Caco-2 (cell line): ENCODE data around the gene ASRGL1. TPM values are rescaled to one million over a fixed set of nuclear protein-coding genes. Genes with fewer than 3 reads are reported as not detected.
"Not testable (repeated sequence)": the region's sequence is repeated elsewhere in the genome, so short reads cannot be mapped to it uniquely, and the experiment has no call there.

ENCODE experiments used
- BruUV-seq: library from RNA; stranded (reverse); fragments of 400-500 nt; replicated peaks from 2 replicates; lab custom pipeline; 2021; lab: Mats Ljungman, UMichigan
- CTCF ChIA-PET: fragments of 300-600 bp; sonication (Branson Sonifier 250); formaldehyde crosslinking; loops from one replicate; lab custom pipeline; 2022; ENCODE audit warnings: antibody characterized with exemption; lab: Charles Lee
- POLR2A ChIA-PET: fragments of 300-600 bp; sonication (Branson Sonifier 250); formaldehyde crosslinking; loops from one replicate; lab custom pipeline; 2022; ENCODE audit warnings: antibody characterized with exemption; lab: Charles Lee
- DNase-seq, 2 experiments: peaks; one replicate each; pipeline versions ENCODE4 v3.0.0 to v3.0.0-alpha.2; 2020 to 2022
- H3K27me3 ChIP-seq: replicated peaks from 2 replicates; pipeline ENCODE4 v1.6.0; 2011; ENCODE audit warnings: low read length; ENCODE audit not compliant: control insufficient read depth, insufficient read depth
- H3K36me3 ChIP-seq: 2 replicates; pipeline ENCODE4 v1.5.1; 2011; ENCODE audit warnings: low read length; ENCODE audit not compliant: control insufficient read depth, insufficient read depth
- H3K4me1 ChIP-seq: fragments of 250-450 bp; sonication (Bioruptor Pico); 2 replicates; pipeline ENCODE4 v1.5.1; 2020; ENCODE audit warnings: mild to moderate bottlenecking
- H3K4me3 ChIP-seq: 2 replicates; pipeline ENCODE4 v1.5.1; 2011; ENCODE audit warnings: low read depth, mild to moderate bottlenecking, control low read depth, low read length
- H3K9me3 ChIP-seq: fragments of 250-450 bp; sonication (Bioruptor Pico); 2 replicates; pipeline ENCODE4 v1.5.1; 2020; ENCODE audit warnings: mild to moderate bottlenecking, moderate library complexity
- H3K27ac Mint-ChIP-seq: one replicate; pipeline ENCODE4 v1.8.0; 2022; ENCODE audit warnings: mixed read lengths; ENCODE audit not compliant: unreplicated experiment
- H3K27me3 Mint-ChIP-seq: one replicate; pipeline ENCODE4 v1.8.0; 2022; ENCODE audit warnings: mixed read lengths; ENCODE audit not compliant: insufficient read depth, unreplicated experiment
- H3K36me3 Mint-ChIP-seq: one replicate; pipeline ENCODE4 v1.8.0; 2022; ENCODE audit warnings: mild to moderate bottlenecking, mixed read lengths; ENCODE audit not compliant: insufficient read depth, unreplicated experiment
- H3K4me1 Mint-ChIP-seq: one replicate; pipeline ENCODE4 v1.8.0; 2022; ENCODE audit warnings: low read depth, mixed read lengths; ENCODE audit not compliant: unreplicated experiment
- H3K4me3 Mint-ChIP-seq: one replicate; pipeline ENCODE4 v1.8.0; 2022; ENCODE audit warnings: mild to moderate bottlenecking, moderate library complexity, mixed read lengths; ENCODE audit not compliant: unreplicated experiment
- H3K9me3 Mint-ChIP-seq: one replicate; pipeline ENCODE4 v1.8.0; 2022; ENCODE audit warnings: mixed read lengths; ENCODE audit not compliant: unreplicated experiment
- intact Hi-C: fragments of 100-400 bp; cut with micrococcal nuclease; formaldehyde crosslinking; loops from one replicate; pipeline ENCODE4 v1.10.0; 2022; ENCODE audit not compliant: unreplicated experiment
- total RNA-seq: library from RNA; stranded (reverse); gene quantifications from 2 replicates; pipeline ENCODE4 v1.2.3, GENCODE V29; 2022
- TF ChIP-seq, protein P1 (sequence below), 2 experiments: fragments of 200-600 bp in 1 of 2; IDR thresholded peaks; 1 replicate in 1 of 2; 2 replicates in 1 of 2; pipeline versions ENCODE4 v1.5.1 to v1.8.0; 2011 to 2022; ENCODE audit warnings: antibody characterized with exemption in 1 of 2, control low read depth in 1 of 2, inconsistent platforms in 1 of 2, low read depth in 1 of 2, low read length in 1 of 2, mild to moderate bottlenecking in 1 of 2, moderate library complexity in 1 of 2; ENCODE audit not compliant: insufficient read depth in 1 of 2, severe bottlenecking in 1 of 2, unreplicated experiment in 1 of 2

Gene ASRGL1
- total RNA-seq, 1 experiment from 2014 or later: 41.1 TPM

DNA sequence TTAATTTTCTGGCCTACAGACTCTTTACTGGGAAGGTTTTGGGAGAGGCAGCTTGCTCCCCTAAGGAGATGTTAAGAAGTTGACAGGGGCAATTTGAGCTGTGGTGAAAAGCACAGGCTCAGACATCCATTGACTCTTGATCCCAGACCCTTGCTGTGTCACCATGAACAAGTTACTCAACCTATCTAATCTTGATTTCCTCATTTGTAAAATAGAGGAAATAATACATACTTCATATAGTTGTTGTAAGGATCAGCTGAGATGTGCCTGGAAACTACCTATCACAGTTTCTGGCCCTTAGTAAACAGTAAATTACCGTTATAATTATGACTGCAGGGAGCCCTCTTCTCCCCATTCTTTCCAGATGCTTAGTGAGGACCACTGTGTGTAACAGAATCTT lies 21.8 kb upstream of the ASRGL1 start:
- Mint-ChIP-seq H3K36me3 (no peaks in the 10 kb centered on the region), H3K9me3 (no peaks in the 10 kb centered on the region), H3K4me1 (peaks cover 7% of the 10 kb centered on the region), H3K4me3 (no peak overlapping the region), H3K27ac (no peak overlapping the region), H3K27me3 (no peaks in the 10 kb centered on the region)
- BruUV-seq: no TSS peak
- H3K9me3 ChIP-seq: no peaks in the 10 kb centered on the region
- CTCF ChIA-PET: no interaction called here
- no peaks in the 10 kb centered on the region for H3K36me3 ChIP-seq
- POLR2A ChIA-PET: no interaction called here
- 0 out of 2 replicates have a peak, but pooled peaks cover 2% of the 10 kb centered on the region for H3K4me1 ChIP-seq
- intact Hi-C loops: no loop called here
- no peaks in the 10 kb centered on the region for H3K27me3 ChIP-seq
- TF ChIP-seq, protein P1, sequence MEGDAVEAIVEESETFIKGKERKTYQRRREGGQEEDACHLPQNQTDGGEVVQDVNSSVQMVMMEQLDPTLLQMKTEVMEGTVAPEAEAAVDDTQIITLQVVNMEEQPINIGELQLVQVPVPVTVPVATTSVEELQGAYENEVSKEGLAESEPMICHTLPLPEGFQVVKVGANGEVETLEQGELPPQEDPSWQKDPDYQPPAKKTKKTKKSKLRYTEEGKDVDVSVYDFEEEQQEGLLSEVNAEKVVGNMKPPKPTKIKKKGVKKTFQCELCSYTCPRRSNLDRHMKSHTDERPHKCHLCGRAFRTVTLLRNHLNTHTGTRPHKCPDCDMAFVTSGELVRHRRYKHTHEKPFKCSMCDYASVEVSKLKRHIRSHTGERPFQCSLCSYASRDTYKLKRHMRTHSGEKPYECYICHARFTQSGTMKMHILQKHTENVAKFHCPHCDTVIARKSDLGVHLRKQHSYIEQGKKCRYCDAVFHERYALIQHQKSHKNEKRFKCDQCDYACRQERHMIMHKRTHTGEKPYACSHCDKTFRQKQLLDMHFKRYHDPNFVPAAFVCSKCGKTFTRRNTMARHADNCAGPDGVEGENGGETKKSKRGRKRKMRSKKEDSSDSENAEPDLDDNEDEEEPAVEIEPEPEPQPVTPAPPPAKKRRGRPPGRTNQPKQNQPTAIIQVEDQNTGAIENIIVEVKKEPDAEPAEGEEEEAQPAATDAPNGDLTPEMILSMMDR (IDR thresholded peaks at IDR 0.05; ENCODE audit: insufficient read depth in 1 of 2, low read depth in 1 of 2, low read length in 1 of 2, severe bottlenecking in 1 of 2, unreplicated experiment in 1 of 2): no peak
- no peak for DNase-seq
- no peak overlapping the region for H3K4me3 ChIP-seq

DNA sequence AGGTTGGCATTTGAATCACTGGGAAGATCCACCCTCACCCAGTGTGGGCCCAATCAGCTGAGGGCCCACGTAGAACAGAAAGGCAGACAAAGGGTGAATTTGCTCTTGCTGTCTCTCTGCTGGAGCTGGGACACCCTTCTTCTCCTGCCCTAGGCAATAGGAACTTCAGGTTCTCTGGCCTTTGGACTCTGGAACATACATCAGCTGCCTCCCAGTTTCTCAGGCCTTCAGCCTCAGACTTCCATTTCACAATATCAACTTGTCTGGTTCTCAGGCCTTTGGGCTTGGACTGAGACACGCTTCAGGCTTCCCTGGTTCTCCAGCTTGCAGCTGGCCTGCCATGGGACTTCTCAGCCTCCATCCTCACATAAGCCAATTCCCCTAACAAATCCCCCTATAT lies 14.7 kb upstream of the ASRGL1 start:
- Mint-ChIP-seq H3K4me1 (peaks cover 44% of the 10 kb centered on the region), H3K27ac (no peak overlapping the region), H3K36me3 (no peaks in the 10 kb centered on the region), H3K27me3 (no peaks in the 10 kb centered on the region), H3K9me3 (no peaks in the 10 kb centered on the region), H3K4me3 (no peak overlapping the region)
- no peaks in the 10 kb centered on the region for H3K36me3 ChIP-seq
- BruUV-seq: no TSS peak
- DNase-seq: peak; percentile 47 to 67
- TF ChIP-seq, protein P1 (IDR thresholded peaks at IDR 0.05; ENCODE audit: insufficient read depth in 1 of 2, low read depth in 1 of 2, low read length in 1 of 2, severe bottlenecking in 1 of 2, unreplicated experiment in 1 of 2): no peak
- intact Hi-C loops: no loop called here
- ChIA-PET CTCF (interaction anchor here (0.7 to 0.9 kb wide), 2 partner anchors 12 to 17 kb away, joined by 3 to 4 read pairs; no protein-coding TSS in a partner anchor), POLR2A (no interaction called here)
- H3K9me3 ChIP-seq: no peaks in the 10 kb centered on the region
- H3K27me3 ChIP-seq: no peaks in the 10 kb centered on the region
- H3K4me1 ChIP-seq: peaks cover 33% of the 10 kb centered on the region
- H3K4me3 ChIP-seq: no peak overlapping the region

DNA sequence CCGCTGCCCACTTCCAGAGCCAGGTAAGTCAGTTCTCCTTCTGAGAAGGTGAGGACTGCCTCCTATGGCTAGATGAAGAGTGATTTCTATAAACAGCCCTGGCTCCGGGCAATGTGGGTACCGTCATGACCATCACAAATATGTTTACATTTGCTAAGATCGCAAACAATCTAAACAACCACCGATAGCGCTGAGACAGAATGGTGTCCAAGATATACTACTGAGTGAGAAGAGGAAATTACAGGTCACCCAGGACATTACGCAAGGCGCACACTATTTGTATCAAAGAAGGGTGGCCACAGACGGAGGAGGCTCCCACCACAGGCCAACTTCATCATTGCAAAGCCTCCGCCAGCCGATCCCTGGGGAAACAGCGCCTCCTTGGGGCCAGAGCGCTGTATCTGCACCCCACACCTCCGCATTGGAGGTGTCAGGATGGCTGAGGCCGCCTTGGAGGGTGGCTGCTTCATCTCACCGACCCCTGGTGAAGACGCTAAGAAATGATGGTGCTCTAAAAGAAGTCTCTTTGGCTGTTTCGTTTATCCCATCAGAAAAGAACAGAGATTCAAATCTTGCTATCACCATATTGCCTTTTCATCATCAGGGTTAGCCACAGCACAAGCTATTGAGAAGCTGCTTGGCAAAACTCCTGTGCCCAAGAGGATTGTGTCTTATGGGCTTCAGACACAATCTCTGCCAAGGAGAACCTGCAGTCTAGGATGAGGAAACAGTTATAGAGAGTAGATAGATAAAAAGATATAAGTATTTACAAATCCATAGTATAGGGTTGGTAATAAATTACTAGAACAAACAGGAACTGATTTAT lies 12.3 kb upstream of the ASRGL1 start:
- H3K36me3 ChIP-seq: no peaks in the 10 kb centered on the region
- no peak overlapping the region for H3K4me3 ChIP-seq
- no TSS peak for BruUV-seq
- TF ChIP-seq, protein P1 (IDR thresholded peaks at IDR 0.05; ENCODE audit: insufficient read depth in 1 of 2, low read depth in 1 of 2, low read length in 1 of 2, severe bottlenecking in 1 of 2, unreplicated experiment in 1 of 2): peak; percentile 49 to 51
- intact Hi-C loops: no loop called here
- Mint-ChIP-seq H3K27ac (peak overlapping the region; percentile 86), H3K36me3 (no peaks in the 10 kb centered on the region), H3K4me3 (no peak overlapping the region), H3K9me3 (no peaks in the 10 kb centered on the region), H3K27me3 (no peaks in the 10 kb centered on the region), H3K4me1 (peaks cover 37% of the 10 kb centered on the region)
- H3K9me3 ChIP-seq: no peaks in the 10 kb centered on the region
- CTCF ChIA-PET: interaction anchor here (0.7 kb wide), 1 partner anchor 808 kb away, joined by 3 read pairs; no protein-coding TSS in a partner anchor
- POLR2A ChIA-PET: no interaction called here
- H3K27me3 ChIP-seq: no peaks in the 10 kb centered on the region
- peaks cover 32% of the 10 kb centered on the region for H3K4me1 ChIP-seq
- peak; percentile 46 to 64 for DNase-seq

DNA sequence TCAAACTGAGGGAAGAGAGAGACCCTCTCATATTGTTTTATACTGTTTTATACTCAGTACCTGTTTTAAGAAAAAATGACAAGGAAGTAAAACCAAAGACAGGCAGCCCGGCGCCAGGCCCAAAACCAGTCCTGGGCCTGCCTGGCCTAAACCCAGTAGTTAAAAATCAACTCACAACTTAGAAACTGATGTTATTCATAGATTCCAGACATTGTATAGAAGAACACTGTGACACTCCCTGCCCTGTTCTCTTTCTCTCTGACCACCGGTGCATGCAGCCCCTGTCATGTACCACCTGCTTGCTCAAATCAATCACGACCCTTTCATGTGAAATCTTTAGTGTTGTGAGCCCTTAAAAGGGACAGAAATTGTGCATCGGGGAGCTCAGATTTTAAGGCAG lies 11.5 kb upstream of the ASRGL1 start:
- H3K9me3 ChIP-seq, H3K36me3 ChIP-seq, DNase-seq, H3K4me3 ChIP-seq, H3K4me3 Mint-ChIP-seq, H3K27me3 Mint-ChIP-seq, CTCF ChIA-PET, H3K27me3 ChIP-seq, POLR2A ChIA-PET, H3K9me3 Mint-ChIP-seq, BruUV-seq, intact Hi-C loops, H3K36me3 Mint-ChIP-seq: not testable (repeated sequence)
- peaks cover 37% of the 10 kb centered on the region for H3K4me1 Mint-ChIP-seq
- peaks cover 32% of the 10 kb centered on the region for H3K4me1 ChIP-seq
- H3K27ac Mint-ChIP-seq: peak overlapping the region; percentile 86

DNA sequence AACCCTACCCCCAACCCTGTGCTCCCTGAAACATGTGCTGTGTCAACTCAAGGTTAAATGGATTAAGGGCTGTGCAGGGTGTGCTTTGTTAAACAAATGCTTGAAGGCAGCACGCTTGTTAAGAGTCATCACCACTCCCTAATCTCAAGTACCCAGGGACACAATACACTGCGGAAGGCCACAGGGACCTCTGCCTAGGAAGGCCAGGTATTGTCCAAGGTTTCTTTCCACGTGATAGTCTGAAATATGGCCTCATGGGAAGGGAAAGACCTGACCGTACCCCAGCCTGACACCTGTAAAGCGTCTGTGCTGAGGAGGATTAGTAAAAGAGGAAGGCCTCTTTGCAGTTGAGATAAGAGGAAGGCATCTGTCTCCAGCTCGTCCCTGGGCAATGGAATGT lies 10.5 kb upstream of the ASRGL1 start:
- Mint-ChIP-seq H3K27ac (peak overlapping the region; percentile 86), H3K4me1 (peaks cover 37% of the 10 kb centered on the region), H3K4me3 (peak overlapping the region; percentile 45)
- BruUV-seq, H3K27me3 Mint-ChIP-seq, H3K4me3 ChIP-seq, POLR2A ChIA-PET, H3K36me3 ChIP-seq, CTCF ChIA-PET, H3K9me3 Mint-ChIP-seq, H3K9me3 ChIP-seq, H3K36me3 Mint-ChIP-seq, H3K27me3 ChIP-seq, intact Hi-C loops: not testable (repeated sequence)
- peaks cover 32% of the 10 kb centered on the region for H3K4me1 ChIP-seq
- DNase-seq: peak; percentile 68 to 84
